ENCODE data around the gene ROR2.
"Not testable (repeated sequence)": the region's sequence is repeated elsewhere in the genome, so short reads cannot be mapped to it uniquely, and the experiment has no call there.

ROR2 gene

DNA sequence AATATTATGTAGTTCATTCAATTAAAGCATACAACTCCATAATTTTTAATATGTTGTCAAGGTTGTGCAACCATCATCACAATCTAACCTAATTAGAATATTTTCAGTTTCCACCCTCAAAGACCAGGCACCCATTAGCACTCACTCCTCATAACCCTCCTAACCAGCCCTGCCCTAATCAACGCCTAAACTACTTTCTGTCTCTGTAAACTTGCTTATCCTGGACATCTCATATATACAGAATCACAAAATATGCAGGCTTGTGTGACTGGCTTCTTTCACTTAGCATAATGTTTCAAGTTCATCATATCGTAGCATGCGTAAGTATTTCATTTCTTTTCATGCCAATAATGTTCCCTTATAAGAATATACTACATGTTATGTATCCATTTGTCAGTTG is 391.6 kb downstream of the ROR2 start:
- in situ Hi-C loops (cut with HindIII; ENCODE audit: low sequenced_read_pairs): no loop called here

DNA sequence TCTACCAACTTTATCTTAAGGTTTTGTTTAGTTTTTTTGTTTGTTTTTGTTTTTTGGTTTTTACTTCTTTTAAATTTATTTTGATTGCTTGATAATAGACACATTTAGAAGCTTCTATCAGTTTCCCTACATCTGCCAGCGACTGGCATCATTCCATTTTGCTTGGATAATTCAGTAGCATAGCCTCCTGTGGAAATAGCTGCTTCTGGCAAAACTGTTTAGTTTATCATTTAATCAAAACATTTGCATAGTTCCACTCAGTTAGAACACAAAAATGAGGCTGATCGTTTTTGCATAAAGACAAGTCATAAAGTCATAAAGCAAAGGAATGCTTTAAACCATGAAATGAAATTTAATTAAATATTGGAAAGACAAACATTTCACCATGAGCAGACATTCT is 392.7 kb downstream of the ROR2 start:
- in situ Hi-C loops (cut with HindIII; ENCODE audit: low sequenced_read_pairs): no loop called here

DNA sequence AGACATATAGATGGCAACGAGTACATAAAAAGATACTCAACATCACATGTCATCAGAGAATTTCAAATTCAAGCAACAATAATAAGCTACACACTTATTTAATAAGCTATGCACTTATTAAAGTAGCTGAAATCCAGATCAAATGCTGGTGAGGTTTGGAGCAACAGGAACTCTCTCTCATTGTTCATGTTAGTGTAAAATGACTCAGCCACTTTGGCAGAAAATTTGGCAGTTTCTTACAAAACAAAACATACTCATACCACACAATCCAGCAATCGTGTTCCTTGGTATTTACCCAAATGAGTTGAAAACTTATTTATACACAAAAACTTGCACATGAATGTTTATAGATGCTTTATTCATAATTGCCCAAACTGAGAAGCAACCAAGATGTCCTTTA is 394.9 kb downstream of the ROR2 start:
- in situ Hi-C loops (cut with HindIII; ENCODE audit: low sequenced_read_pairs): no loop called here

DNA sequence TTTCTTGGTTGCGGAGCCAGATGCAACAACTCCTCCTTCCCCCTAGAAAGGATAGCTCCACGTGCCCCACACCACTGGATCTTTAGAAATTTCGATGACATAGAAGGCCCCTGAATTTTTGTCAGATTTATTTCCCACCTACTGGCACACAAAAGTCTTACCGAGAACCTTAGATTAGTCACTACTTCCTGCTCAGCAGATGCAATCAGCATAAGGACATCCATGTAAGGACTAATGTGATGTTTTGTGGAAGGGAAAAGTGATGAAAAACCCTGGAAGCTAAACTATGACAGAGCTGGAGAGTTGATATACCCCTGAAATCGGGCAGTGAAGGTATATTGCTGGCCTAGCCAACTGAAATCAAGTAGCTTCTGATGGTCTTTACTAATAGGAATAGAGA is 400.9 kb downstream of the ROR2 start:
- in situ Hi-C loops (cut with HindIII; ENCODE audit: low sequenced_read_pairs): no loop called here

DNA sequence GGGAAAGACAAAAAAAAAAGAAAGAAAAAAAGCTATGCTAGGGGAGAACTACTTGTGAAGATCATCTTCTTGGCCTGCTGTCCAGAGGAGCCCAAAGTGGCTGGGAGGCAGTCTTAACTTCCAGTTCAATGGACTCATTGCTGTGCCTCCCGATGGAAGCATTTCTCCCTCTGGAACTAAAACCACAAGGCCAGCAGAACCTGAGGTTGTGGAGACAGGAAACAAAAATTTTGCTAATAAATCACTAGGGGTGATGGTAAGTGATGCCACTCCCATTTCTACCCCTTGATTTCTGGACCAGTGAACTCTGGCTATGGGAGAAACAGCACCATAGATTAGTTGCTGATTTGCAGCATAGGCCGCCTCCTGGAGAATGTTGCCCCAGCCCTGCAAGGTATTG is 402.9 kb downstream of the ROR2 start:
- in situ Hi-C loops (cut with HindIII; ENCODE audit: low sequenced_read_pairs): no loop called here

DNA sequence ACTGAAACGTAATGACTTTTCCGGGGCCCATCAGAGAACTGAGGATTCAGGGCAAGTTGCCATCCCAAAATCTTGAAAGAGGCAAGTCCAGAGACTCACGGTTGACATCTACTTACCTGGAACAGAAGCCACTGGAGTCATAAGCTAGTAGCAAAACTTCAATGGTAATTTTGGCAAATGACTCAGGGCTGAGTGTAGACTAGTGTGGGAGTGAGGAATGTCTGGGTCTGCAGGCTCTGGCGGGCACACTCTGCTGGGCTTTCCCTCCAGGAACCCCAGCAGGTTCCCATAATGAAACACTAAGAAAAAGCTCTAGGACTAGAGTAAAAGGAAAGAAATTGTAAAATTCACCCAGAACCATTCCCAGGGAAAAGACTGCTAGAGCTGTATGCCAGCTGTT is 403.5 kb downstream of the ROR2 start:
- in situ Hi-C loops (cut with HindIII; ENCODE audit: low sequenced_read_pairs): no loop called here

DNA sequence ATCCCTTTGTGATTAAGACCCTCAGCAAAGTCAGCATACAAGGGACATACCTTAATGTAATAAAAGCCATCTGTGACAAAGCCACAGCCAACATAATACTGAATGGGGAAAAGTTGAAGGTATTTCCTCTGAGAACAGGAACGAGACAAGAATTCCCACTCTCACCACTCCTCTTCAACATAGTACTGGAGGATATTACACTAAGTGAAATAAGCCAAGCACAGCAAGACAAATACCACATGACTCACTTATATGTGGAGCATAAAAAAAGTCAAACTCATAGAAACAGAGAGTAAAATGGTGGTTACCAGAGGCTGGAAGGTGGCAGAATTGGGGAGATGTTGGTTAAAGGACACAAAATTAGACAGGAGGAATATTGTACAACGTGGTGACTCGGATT is 408.3 kb downstream of the ROR2 start:
- in situ Hi-C loops (cut with HindIII; ENCODE audit: low sequenced_read_pairs): no loop called here

DNA sequence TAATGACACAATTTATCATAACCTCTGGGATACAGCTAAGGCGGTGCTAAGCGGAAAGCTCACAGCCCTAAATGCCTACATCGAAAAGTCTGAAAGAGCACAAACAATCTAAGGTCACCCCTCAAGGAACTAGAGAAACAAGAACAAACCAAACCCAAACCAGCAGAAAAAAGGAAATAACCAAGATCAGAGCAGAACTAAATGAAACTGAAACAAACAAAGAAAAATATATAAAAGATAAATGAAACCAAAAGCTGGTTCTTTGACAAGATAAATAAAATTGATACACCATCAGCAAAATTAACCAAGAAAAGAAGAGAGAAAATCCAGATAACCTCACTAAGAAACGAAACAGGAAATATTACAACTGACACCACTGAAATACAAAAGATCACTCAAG is 409.5 kb downstream of the ROR2 start:
- in situ Hi-C loops (cut with HindIII; ENCODE audit: low sequenced_read_pairs): not testable (repeated sequence)

DNA sequence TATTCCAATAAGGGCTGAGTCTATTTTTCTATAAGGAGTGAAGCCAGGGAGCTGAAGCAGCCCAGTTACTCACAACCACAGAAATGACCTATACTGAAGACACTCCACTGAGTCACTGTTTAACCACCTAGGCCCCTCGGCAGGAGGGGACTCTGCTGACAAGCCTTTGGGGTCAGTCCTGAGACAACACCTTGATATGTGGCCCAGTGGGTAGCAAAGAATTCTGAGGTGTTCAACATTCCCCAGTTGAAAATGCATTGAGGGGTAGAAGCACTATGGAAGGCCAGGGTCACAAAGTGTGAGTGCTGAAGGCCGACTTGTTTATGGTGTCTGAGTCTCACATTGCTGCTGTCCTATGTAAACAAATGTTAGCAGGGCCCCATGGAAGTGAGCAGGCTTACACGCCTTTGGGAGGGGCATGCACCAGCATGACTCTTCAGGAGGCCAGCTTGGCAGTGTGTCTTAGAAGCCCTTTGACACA is 413.8 kb downstream of the ROR2 start:
- in situ Hi-C loops (cut with HindIII; ENCODE audit: low sequenced_read_pairs): no loop called here

DNA sequence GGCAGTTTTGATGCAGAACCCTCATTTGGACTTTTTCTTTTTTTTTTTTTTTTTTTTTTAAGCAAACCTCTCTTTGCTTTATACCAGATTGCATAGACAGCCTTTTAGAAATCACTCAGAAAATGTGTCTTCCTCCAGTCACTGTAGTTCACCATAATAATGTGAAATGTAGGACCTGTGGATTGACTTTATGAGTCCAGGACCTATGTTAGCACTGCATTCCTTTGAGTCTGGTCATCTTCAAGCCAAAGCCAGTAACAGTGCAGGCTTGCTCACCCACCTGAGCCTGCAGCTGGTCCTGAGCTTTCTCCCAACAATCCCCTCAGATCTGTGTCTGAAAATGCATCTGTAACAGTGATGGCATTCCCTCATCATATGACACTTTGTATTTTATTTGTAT is 415.7 kb downstream of the ROR2 start:
- in situ Hi-C loops (cut with HindIII; ENCODE audit: low sequenced_read_pairs): no loop called here

DNA sequence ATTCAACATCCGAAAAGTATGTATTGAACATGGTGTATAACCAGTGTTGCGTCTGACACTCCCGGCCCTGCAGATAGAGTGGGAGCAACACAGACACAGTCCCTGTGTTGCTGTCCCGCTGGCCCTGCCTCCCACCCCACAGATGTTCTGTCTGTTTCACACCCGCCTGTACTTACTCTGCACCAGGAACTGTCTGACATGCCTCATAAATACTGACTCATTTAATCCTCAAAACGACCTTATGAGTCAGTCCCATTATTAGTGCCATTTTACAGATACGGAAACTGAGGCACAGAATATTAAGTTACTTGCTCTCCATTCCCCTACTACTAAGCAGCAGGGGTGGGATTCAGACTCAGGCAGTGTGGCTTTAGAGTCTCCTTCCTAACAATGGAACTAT is 416.6 kb downstream of the ROR2 start:
- in situ Hi-C loops (cut with HindIII; ENCODE audit: low sequenced_read_pairs): no loop called here

DNA sequence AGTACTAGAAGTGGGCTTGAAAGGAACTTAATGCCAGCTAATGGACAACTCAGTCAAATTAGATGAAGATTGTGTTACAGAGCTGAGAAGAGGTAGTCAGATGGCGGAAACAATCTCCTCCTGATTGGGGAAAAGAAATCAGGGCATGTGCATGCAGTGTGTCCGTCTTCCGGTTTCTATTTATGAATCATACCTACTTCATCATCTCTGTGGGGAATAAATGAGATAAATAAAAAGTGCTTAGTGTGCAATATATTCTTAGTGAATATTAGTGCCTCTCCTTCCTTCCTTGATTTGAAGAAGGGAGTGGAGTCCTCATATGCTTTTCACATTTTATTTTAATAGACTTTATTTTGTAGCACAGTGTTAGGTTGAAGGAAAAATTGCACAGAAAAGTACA is 417.7 kb downstream of the ROR2 start:
- in situ Hi-C loops (cut with HindIII; ENCODE audit: low sequenced_read_pairs): no loop called here

DNA sequence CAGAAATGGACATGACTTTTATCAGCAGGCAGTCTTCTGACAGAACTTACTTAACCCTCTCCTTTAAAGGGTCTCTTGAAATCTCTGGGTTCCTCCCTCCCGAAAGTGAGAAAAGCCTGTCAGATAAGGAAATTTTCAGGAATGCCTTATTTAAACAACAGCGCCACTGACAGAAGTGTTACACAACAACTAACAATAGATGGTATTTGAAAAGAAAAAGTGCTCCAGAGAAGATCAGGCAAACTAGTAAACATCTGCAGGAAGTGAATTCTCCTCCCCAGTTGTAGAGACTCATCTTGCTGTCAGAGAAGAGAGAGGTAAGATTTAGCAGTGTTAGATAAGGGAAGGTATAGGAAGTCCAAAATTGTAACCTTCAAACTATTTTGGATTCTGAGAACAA is 419.2 kb downstream of the ROR2 start:
- in situ Hi-C loops (cut with HindIII; ENCODE audit: low sequenced_read_pairs): no loop called here

DNA sequence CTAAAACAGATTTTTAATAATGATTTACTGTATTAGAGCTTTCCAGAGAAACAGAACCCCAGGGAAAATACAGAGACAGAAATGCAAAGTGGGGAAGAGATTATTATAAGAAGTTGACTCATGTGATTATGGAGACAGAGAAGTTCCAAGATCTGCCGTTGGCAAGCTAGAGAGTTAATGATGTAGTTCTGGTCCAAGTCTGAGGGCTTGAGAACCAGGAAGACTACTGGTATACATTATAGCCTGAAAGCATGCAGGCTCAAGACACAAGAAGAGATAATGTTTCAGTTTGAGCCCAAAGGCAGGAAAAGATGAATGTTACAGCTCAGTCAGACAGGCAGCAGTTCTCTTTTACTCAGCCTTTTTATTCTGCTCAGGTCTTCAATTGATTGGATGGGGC is 427.5 kb downstream of the ROR2 start:
- in situ Hi-C loops (cut with HindIII; ENCODE audit: low sequenced_read_pairs): no loop called here

DNA sequence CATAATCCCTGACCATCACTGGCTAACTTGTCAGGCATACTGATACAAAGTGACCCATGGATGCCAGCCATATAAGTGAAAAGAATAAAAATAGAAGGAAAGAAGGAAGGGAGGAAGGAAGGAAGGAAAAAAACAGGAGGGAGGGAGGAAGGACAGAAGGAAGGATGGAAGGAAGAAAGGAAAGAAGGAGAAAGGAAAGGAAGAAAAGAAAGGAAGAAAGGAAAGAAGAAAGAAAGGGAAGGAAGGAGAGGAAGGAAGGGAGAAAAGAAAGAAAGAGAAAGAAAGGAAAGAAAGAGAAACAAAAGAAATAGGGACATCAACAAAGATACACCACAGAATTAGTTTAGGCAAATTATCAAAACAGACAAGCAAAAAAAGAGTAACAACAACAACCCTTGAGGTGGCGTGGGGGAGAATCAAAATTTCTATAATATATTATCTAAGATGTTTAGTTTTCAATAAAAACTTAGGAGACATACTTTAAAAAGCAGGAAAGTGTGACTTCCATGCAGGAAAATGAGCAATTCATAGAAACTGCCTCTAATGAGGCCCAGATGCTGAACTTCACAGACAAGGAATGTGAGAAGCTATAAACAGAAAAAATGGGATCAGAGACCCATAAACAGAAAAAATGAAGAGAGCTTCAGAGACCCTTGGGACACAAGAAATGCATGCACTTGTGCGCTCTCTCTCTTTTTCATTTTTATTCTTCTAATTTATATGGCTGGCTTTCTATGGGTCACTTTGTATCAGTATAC is 430.3 kb downstream of the ROR2 start:
- in situ Hi-C loops (cut with HindIII; ENCODE audit: low sequenced_read_pairs): no loop called here

DNA sequence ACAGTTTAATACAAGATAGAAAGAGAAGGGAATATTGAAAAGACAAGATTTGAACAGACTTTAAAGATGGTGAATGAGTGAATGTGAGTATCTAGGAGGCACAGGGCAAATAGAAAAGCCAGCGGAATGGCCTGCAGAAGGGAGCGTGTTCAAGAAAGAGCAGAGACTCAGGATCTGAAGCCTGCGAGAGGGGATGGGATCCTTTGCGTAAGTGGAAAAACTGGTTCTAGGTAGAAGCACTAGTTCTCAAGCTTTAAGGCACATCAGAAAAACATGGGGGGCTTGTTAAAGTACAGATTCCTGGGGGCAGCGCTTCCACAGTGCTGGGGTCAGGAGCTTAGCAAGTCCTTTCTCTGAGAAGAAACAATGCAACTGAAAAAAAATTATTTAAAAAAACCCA is 431.6 kb downstream of the ROR2 start:
- in situ Hi-C loops (cut with HindIII; ENCODE audit: low sequenced_read_pairs): no loop called here

DNA sequence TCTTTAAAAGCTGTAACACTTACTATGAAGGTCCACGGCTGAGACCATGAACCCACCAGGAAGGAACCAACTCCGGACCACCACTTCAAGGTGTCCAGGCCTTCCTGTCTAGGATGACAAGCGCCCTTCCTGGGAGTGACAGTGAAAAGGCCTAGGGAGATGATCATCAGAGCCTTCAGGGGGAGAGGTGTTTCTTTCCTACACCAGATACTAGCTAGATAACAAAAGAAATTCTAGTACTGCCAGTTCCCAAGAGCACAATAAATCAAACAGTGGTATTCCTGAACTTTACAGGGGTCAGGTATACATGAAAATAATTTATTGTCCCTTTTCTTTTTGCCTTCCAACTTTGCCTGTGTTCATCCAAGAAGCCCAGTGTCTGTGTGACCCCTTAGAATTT is 432.2 kb downstream of the ROR2 start:
- in situ Hi-C loops (cut with HindIII; ENCODE audit: low sequenced_read_pairs): no loop called here

DNA sequence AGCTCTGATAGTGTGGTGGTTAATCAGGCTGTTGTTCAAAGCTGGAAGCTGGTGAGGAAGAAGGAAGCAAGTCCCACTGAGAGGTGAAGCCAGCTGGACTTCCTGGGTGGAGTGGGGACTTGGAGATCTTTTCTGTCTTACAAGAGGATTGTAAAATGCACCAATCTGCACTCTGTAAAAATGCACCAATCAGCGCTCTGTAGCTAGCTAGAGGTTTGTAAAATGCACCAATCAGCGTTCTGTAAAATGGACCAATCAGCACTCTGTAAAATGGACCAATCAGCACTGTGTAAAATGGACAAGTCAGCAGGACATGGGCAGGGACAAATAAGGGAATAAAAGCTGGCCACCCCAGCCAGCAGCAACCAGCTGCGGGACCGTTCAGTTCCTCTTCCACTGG is 432.7 kb downstream of the ROR2 start:
- in situ Hi-C loops (cut with HindIII; ENCODE audit: low sequenced_read_pairs): not testable (repeated sequence)

DNA sequence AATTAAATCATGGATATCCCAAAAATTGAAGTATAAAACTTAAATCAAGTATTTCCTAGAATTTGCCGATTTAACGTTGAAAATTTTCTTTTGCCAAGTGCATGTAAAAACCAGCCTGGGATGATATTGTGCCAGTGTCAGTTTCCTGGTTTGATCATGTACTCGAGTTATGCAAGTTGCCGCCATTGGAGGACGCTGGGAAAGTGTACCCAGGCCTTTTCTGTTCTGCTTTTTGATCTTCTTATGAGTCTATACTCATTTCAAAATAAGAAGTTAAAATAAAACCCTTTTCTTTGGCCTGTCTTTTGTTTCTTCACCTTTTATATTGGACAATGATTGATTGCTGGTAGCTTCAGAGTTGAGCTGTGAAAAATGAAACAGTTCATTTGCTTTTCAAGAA is 433.3 kb downstream of the ROR2 start:
- in situ Hi-C loops (cut with HindIII; ENCODE audit: low sequenced_read_pairs): no loop called here

DNA sequence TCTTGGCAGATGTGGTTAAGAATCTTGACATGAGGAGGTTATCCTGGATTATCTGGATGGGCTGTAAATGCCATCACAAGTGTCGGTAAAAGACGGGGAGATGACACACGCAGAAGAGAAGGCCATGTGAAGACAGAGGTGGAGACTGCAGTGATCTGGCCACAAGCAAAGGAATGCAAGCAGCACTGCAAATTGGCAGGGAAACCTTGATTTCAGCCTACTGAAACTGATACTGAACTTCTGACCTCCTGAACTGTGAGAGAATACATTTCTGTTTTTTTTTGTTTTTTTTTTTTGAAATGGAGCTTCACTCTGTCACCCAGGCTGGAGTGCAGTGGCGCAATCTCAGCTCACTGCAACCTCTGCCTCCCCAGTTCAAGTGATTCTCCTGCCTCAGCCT is 433.9 kb downstream of the ROR2 start:
- in situ Hi-C loops (cut with HindIII; ENCODE audit: low sequenced_read_pairs): no loop called here

DNA sequence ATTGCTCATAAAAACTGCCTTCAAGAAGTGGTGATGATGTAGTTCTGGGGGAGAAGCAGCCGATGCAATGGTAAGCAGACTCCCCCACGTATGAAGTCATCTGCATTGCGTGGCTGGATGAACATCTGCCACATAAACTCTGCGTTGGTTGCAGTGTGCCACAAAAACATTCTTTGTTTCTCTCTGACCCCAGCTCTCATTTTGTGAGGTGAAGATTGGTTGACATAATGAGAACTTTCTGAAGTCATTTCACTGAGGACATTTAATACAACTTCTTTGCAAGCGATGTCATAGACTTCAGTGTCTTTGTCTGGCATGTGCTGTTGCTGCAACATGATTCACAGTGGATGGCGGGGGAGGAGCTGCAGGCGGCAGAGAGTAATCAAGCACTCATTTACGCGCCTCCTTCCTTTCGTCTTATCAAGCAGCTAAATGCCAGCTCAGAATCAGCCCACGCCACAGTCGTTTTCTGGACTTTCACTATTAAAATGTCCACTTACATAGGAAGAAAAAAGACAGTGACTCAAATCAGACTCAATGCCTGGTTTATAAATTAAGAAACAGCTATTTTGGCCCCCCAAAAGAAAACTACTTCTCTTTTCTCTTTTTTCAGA is 434.8 kb downstream of the ROR2 start:
- in situ Hi-C loops (cut with HindIII; ENCODE audit: low sequenced_read_pairs): no loop called here
